ENCODE measurements around the gene HAUS3.

GRCh38 chr4:2281575-2282343 is 39.8 kb upstream of the HAUS3 start:
- TF ChIP-seq CTCF (IDR thresholded peaks at IDR 0.05; ENCODE audit: insufficient read depth, low read length, poor library complexity, severe bottlenecking), result no peak
- no peak for TF ChIP-seq EZH2phosphoT487 (conservative IDR thresholded peaks at IDR 0.05; ENCODE audit: low read length)
